Sciatic nerve (tissue), 2 donors: Measurements from ENCODE around the gene MDH1B. TPM values are rescaled to one million over a fixed set of nuclear protein-coding genes. Genes with fewer than 3 reads are reported as not detected.
"Not testable (repeated sequence)": the region's sequence is repeated elsewhere in the genome, so short reads cannot be mapped to it uniquely, and the experiment has no call there.

ENCODE experiments used
- ATAC-seq: fragments of 200-7000 bp; cut with Tn5 transposase; one replicate; pipeline ENCODE4 v1.9.1; 2020; ENCODE audit warnings: mild to moderate bottlenecking, moderate library complexity
- DNase-seq: peaks from one replicate; pipeline ENCODE4 v3.0.0-alpha.2; 2020; ENCODE audit warnings: low spot score
- intact Hi-C: fragments of 100-400 bp; cut with DNase I; formaldehyde crosslinking; loops from one replicate; pipeline ENCODE4 v1.14.2; 2022
- total RNA-seq: library from RNA; stranded (reverse); fragmentation: NEBNext Ultra II Directional; extraction: Animal tissue kit (Norgen Biotek cat#: 25700); gene quantifications from one replicate; pipeline ENCODE4 v1.2.1, GENCODE V29; 2021
- donor health status: DM: no; HTN: no; CAD: no.
- donor health status: DM: no; HTN: no; CAD: no.

MDH1B gene
- total RNA-seq, 1 donor from 2014 or later, result 1.9 TPM

GRCh38 chr2:206780671-206781070 lies 15.5 kb upstream of the MDH1B start:
- intact Hi-C loops, result no loop called here
- ATAC-seq (no peak), DNase-seq (no peak)

GRCh38 chr2:206776432-206776831 lies 11.3 kb upstream of the MDH1B start:
- no peak for ATAC-seq
- intact Hi-C loops, result no loop called here

GRCh38 chr2:206774871-206775270 lies 9.7 kb upstream of the MDH1B start:
- ATAC-seq, result no peak
- DNase-seq, result no peak
- intact Hi-C loops, result no loop called here

More at GRCh38 chr2:206776432-206776831, 11.3 kb upstream of the MDH1B start:
- no peak for DNase-seq

DNA sequence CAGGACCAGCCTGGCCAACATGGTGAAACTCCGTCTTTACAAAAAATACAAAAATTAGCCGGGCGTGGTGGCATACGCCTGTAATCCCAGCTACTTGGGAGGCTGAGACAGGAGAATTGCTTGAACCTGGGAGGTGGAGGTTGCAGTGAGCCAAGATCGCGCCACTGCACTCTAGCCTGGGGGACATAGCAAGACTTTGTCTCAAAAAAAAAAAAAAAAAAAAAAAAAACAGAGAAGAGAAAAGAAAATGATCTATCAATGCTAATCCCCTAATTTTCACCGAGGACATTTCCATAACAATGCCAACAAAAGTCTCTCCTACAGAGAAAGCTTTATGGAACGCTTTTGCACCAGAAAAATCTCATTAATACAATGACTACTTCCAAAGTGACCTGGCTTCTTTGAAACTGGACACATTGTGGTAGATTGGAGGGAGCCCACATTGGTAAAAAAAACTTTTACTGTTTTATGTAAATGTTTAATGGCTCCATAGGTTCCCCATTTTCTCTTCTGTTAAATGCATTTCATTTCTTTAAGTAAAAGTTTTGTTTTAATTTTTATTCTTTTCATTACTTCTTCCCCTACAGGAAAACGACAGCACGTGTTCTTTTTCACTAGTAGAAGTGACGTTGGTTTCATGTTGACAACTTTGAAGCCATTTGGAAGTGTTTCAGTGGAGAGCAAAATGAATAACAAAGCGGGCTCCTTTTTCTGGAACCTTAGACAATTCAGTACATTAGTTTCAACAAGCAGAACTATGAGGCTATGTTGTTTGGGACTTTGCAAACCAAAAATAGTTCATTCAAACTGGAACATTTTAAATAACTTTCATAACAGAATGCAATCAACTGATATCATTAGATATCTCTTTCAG lies 1.2 kb upstream of the MDH1B start:
- no peak for ATAC-seq
- intact Hi-C loops, result no loop called here

GRCh38 chr2:206764673-206765241 lies 371 bp downstream of the MDH1B start:
- intact Hi-C loops, result no loop called here
- no peak for DNase-seq

More for the DNA sequence above, 1.2 kb upstream of the MDH1B start:
- no peak for DNase-seq

DNA sequence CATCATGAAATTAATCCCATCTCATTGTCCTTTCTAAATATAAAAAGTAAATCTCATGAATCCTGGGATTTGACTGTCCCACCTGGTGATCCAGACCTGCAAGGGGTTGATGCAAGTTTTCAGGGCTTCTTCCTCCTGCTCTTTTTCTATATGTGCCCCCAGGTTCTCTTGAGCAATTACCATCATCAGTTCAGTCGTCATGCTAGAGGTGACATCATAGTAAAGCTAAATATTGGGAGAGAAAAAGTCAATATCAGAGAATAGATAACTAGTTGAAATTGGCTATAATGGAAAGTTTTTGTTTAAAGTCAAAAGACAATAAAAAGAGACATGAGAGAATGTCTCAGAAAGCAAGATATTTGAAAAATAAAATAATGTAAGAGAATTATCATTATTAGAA lies 8.3 kb downstream of the MDH1B start:
- intact Hi-C loops, result no loop called here
- ATAC-seq (no peak), DNase-seq (no peak)

More at GRCh38 chr2:206764673-206765241, 371 bp downstream of the MDH1B start:
- ATAC-seq, result no peak

GRCh38 chr2:206740800-206741199 lies 24.3 kb downstream of the MDH1B start:
- intact Hi-C loops, result no loop called here
- DNase-seq, result no peak
- ATAC-seq, result no peak

DNA sequence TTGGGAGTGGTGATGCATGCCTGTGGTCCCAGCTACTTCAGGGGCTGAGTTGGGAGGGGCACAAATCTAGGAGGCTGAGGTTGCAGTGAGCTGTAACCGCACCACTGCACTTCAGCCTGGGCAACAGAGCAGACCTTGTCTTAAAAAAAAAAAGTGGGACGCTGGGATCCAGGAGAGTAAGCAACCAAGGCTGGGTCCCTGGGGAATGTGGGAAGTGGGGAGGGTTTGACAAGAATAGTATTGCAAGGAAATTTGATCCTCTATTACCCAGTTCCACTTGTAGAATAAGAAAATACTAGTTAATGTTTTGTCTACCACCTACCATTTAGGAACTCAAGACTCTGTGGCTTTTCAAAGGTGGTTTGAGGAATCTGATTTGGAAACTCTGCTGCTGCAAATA lies 25.9 kb downstream of the MDH1B start:
- no peak for DNase-seq
- ATAC-seq, result no peak
- intact Hi-C loops, result no loop called here

GRCh38 chr2:206736935-206737334 lies 28.2 kb downstream of the MDH1B start:
- intact Hi-C loops, result no loop called here

DNA sequence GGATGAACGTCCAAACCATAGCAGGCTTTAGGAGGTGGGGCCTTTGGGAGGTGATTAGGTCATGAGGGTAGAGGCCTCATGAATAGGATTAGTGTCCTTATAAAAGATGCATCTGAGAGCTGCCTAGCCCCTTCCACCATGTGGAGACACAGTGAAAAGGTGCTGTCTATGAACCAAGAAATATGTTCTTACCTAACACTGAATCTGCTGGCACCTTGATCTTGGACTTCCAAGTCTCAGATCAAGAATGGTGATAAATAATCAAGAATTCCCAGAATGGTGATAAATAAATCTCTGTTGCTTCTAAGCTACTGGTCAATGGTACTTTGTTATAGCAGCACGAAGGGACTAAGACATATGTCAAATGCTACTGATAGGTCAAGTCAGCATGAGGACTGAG lies 31.8 kb downstream of the MDH1B start:
- ATAC-seq, result no peak
- DNase-seq, result no peak
- intact Hi-C loops, result no loop called here

More at GRCh38 chr2:206736935-206737334, 28.2 kb downstream of the MDH1B start:
- ATAC-seq (no peak), DNase-seq (no peak)

DNA sequence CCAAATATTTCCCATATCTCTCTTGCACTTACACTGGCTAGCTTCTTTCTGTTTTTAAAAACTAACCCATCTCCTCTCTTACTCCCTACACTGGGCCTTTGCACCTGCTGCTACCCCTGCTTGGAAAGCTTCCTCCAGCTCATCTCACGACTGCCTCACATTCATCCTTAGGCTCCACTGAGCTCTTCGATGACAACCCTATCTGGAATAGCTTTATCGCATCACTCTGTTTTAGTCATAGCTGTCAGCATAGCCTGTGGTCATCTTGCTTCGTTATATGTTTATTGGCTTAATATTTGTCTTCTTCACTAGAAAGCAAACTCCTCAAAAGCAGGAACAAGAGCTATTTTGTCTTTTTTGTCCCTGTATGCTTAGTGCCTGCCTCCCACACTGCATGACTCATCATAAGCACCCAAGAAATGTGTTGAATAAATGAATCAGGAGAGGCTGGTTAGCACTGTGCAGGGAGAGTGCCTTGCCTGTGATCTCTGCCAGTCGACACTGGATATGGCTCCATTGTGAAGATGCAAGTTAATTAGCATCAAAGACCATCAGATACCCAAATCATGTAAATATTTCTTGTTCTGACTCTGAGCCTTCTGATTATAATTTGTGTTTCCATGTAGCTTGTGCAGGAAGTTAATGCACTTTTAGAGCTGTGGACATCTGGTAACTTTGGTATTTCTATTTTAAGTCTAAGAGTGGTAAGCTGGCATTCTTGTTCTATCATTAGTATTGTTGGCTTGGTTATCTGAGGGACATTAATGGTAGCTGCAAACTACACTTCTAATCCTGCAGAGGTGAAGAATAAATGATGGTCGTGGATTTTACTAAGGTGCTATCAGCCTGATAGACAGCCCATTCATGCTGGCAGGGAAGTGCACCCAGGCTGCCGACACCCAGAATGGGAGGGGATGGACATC lies 36.6 kb downstream of the MDH1B start:
- ATAC-seq, result no peak

DNA sequence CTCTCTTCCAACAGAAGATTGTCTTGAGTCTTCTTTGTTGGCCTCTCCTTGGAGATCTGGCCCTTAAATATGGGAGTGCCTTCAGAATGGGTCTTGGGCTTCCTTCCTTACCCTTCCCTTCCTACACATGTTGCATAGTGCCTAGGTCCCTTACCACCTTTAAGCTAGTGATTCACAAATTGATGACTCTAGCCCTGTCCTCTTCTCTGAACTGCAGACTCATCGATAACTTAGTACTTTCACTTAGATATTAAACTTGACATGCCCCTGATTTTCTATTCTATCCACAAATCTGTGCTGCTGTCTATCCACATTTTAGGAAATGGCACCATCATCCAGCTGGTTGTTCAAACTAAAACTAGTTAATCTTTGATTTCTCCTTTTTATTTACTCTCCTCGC lies 37.8 kb downstream of the MDH1B start:
- DNase-seq (no peak), ATAC-seq (no peak)
- intact Hi-C loops, result no loop called here

More for the DNA sequence above, 36.6 kb downstream of the MDH1B start:
- intact Hi-C loops, result no loop called here
- no peak for DNase-seq

DNA sequence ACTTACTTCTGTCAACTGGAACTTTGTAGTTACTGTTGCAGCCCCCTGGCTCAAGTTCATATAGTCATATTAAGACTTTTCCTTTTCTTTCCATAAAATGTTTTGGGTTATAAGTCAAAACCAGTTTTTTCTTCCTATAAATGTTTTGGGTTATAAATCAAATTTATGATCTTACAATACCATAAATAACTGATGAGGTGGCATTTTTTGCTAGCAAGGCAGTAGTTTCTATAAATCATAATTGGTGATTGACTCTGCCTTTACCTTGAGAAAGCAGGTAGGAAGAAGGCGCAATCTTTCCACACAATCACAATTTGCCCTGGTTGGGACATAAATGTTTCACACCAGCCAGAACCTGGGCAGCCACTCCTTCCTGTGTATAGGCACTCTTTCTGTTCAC lies 41.8 kb downstream of the MDH1B start:
- intact Hi-C loops, result no loop called here
- no peak for DNase-seq
- ATAC-seq, result no peak

DNA sequence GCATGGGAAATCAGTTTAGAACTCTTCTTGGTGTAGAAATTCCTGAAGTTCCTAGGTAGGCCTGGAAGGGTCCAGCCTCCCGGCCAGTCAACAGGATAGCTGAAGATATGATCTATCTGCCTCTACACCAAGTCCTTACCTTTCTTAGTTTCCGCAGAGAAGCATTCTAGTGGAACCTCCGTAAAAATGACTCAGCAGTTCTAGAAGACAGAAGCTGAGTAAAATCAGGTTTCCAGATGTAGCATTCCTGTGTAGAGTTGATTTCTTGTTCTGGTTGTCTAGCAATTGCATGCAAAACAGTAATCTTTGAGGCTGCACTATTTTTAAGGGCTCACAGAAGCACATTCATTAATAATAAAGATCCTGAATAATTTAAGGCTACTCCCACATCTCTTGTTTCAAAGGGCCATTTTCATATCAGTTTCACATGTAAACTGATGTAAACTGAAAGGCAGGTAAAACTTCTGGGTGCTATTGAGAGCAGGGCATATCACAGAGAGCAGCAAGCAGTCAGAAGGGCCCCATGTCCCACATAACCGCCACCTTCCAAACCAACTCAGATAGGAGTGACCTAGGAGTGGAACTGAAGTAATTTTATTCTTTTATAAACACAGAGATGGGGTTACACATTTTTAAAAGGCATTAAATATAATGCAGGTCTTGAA lies 43.7 kb downstream of the MDH1B start:
- DNase-seq, result no peak
- intact Hi-C loops, result no loop called here
- ATAC-seq, result no peak

- no peak for ATAC-seq
These were observed 46.8 kb downstream of the MDH1B start, which contains the start of gene DYTN for GRCh38 chr2:206718296-206718695. Gene DYTN, minus strand, starts transcription at chr2:206718396. Its CDS starts 117 bp downstream, at chr2:206718279.

DNA sequence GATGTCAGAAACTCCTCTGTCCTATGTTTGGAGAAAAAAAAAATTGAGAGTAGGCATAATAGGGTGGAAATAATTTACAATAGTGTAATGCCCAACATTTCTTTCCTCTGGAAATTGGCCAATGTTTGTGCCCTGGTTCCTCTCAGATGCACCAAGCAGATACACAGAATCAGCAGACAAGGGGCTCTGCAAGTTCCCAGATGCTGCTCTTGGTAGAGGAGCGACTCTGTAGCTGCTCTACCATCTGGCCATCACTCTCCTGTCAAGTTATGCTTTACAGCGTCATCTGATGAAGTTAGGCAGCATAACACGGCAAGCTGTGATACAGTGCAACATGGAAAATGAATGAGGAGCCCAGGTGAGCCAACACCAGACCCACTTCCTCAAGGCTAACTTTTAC lies 48.5 kb downstream of the MDH1B start:
- intact Hi-C loops, result no loop called here
- no peak for ATAC-seq
- no peak for DNase-seq

More at GRCh38 chr2:206718296-206718695, 46.8 kb downstream of the MDH1B start, which contains the start of gene DYTN:
- DNase-seq, result no peak
- intact Hi-C loops, result no loop called here

DNA sequence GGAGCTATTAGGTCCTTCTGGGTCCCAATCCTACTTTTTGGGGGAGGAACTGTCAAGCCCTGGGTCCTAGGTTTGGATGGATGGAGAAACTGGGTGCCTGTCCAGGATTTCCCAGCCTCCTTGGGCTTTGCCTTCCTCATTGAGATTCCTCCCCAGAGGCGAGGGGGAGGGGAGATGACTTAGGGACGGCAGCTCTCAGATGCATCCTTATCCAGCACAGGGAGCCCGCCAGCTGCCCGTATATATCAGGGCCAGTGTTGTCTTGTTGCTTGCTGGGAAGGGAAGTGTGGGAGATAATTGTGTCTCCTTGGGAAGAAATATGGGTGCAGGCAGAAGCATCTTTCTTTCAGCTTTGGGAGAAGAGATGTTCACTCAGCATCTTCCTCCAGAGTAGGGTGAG lies 49.9 kb downstream of the MDH1B start:
- ATAC-seq, DNase-seq, intact Hi-C loops: not testable (repeated sequence)

DNA sequence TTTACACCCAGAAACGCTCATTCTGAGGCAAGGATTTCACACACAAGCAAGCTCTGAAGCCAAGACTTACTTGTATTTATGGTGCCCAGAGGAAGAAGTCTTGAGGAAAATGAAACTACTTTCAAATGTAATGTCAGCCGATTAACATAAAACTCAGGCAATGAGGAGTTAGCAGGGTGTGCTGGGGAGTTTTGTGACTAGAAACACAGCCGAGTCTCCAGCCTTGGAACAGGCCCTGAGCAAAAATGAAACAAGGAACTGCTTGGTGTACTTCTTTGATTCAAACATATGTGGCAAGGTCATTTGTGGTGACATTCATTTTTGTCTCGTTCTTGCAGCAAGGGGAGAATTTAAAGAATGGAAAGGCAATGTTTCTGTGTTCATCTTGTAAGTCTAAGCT lies 51.4 kb downstream of the MDH1B start:
- ATAC-seq, result no peak
- intact Hi-C loops, result no loop called here
- DNase-seq, result no peak

DNA sequence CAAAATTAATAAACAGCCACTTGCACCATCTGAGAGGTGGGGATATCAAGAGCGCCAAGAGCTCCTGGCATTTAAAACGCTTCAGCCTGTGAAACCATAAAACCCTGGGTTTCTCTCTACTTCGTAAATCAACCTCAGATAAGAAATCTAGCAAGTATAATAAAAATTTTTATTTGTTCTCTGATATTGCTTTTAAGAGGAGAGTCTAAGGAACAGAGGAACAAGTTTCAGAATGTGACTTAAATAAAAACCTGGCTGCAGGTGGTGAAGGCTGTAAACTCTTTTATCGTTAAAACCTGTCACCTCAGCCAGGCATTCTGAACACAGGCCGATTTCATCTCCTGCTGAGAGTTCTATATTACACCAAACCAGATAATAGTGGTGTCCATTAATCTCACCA lies 56.8 kb downstream of the MDH1B start:
- DNase-seq, result no peak
- ATAC-seq, result no peak
- intact Hi-C loops, result no loop called here
